Nephron (organoid): ENCODE results near the gene ENTR1.

ENCODE experiments used
- H3K27ac Mint-ChIP-seq, 3 experiments: 2 replicates each; pipeline ENCODE4 v1.8.0; 2020; ENCODE audit warnings: mixed read lengths in 3 of 3, mild to moderate bottlenecking in 2 of 3, moderate library complexity in 1 of 3
- H3K27me3 Mint-ChIP-seq: 2 replicates; pipeline ENCODE4 v1.8.0; 2021; ENCODE audit warnings: low read depth, mild to moderate bottlenecking, moderate library complexity, mixed read lengths
- H3K36me3 Mint-ChIP-seq: 2 replicates; pipeline ENCODE4 v1.8.0; 2020; ENCODE audit warnings: low read depth, mixed read lengths
- H3K4me1 Mint-ChIP-seq: 2 replicates; pipeline ENCODE4 v1.8.0; 2020; ENCODE audit warnings: mixed read lengths
- H3K4me3 Mint-ChIP-seq, 3 experiments: 2 replicates each; pipeline ENCODE4 v1.8.0; 2020; ENCODE audit warnings: mild to moderate bottlenecking in 3 of 3, mixed read lengths in 3 of 3, moderate library complexity in 2 of 3
- H3K9me3 Mint-ChIP-seq: 2 replicates; pipeline ENCODE4 v1.8.0; 2020; ENCODE audit warnings: mixed read lengths
- TF ChIP-seq, protein P1 (sequence below), 3 experiments: fragments of 200-600 bp; sonication (generic); IDR thresholded peaks; one replicate each; pipeline ENCODE4 v1.5.0; 2021; ENCODE audit warnings: antibody characterized with exemption in 3 of 3; ENCODE audit not compliant: unreplicated experiment in 3 of 3

The ENTR1 gene

DNA sequence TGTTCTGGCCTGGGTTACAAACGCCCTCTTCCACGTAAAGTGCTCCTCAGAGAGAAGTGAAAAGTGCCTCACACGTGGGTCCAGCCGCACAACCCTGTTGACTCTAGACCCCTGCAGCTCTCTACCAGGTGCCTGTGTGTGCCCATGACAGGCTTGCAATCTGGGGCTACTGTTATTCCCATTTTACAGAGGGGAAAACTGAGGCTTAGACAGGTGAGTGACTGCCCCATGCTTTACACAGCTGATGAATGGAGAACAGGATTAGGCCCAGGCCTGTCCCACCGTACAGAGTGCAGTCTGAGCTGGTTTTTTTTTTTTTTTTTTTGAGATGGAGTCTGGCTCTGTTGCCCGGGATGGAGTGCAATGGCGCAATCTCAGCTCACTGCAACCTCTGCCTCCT, 35.4 kb upstream of the ENTR1 start:
- no peaks in the 10 kb centered on the region for H3K4me1 Mint-ChIP-seq
- no peak overlapping the region for H3K27ac Mint-ChIP-seq
- peaks cover 68% of the 10 kb centered on the region for H3K36me3 Mint-ChIP-seq
- TF ChIP-seq, protein P1, sequence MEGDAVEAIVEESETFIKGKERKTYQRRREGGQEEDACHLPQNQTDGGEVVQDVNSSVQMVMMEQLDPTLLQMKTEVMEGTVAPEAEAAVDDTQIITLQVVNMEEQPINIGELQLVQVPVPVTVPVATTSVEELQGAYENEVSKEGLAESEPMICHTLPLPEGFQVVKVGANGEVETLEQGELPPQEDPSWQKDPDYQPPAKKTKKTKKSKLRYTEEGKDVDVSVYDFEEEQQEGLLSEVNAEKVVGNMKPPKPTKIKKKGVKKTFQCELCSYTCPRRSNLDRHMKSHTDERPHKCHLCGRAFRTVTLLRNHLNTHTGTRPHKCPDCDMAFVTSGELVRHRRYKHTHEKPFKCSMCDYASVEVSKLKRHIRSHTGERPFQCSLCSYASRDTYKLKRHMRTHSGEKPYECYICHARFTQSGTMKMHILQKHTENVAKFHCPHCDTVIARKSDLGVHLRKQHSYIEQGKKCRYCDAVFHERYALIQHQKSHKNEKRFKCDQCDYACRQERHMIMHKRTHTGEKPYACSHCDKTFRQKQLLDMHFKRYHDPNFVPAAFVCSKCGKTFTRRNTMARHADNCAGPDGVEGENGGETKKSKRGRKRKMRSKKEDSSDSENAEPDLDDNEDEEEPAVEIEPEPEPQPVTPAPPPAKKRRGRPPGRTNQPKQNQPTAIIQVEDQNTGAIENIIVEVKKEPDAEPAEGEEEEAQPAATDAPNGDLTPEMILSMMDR (IDR thresholded peaks at IDR 0.05; ENCODE audit: unreplicated experiment in 3 of 3) = no peak
- no peaks in the 10 kb centered on the region for H3K9me3 Mint-ChIP-seq
- H3K4me3 Mint-ChIP-seq = no peak overlapping the region
- H3K27me3 Mint-ChIP-seq = no peaks in the 10 kb centered on the region

DNA sequence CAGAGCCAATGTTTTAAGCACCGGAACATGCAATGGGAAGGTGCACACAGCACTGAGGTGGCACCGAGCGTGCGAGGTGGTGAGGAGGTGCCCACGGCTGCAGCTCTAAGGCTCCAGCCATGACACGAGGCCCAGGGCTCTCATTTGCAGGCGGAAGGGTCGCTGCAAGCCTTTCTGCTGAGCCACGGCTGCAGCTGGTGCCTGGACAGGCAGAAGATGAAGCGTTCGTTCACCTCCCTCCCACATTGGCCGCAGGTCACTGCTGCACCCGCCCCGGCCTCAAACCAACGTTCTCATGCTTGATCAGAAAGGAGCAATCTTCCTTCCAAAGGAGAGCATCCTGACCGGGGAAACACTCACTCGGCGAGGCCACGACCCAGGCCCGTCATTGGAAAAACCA, 33.7 kb upstream of the ENTR1 start:
- Mint-ChIP-seq H3K27ac (no peak overlapping the region), H3K36me3 (peaks cover 61% of the 10 kb centered on the region), H3K27me3 (no peaks in the 10 kb centered on the region), H3K4me3 (no peak overlapping the region), H3K4me1 (no peaks in the 10 kb centered on the region), H3K9me3 (no peaks in the 10 kb centered on the region)
- TF ChIP-seq, protein P1 (IDR thresholded peaks at IDR 0.05; ENCODE audit: unreplicated experiment in 3 of 3) = no peak

DNA sequence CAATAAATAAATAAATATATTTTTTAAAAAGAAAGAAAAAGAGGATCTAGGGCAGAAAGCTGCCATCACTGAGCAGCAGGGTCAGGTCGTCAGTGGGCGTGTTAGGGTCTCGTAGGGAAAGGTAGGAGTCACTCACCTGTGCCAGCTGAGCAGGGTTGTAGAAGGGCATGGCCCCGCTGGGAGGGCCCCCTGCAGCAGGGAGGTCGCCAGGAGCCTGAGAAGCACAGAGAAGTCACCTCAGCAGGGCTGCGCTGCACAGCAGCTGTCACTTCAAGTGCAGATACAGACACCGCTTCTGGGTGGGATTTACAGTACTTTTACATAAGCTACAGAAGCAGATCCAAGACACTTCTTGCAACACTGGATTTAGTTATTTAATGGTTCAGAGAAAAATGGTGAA, 33.3 kb upstream of the ENTR1 start:
- Mint-ChIP-seq H3K9me3 (no peaks in the 10 kb centered on the region), H3K4me1 (no peaks in the 10 kb centered on the region), H3K4me3 (no peak overlapping the region), H3K36me3 (peaks cover 59% of the 10 kb centered on the region), H3K27ac (no peak overlapping the region), H3K27me3 (no peaks in the 10 kb centered on the region)
- TF ChIP-seq, protein P1 (IDR thresholded peaks at IDR 0.05; ENCODE audit: unreplicated experiment in 3 of 3) = no peak

DNA sequence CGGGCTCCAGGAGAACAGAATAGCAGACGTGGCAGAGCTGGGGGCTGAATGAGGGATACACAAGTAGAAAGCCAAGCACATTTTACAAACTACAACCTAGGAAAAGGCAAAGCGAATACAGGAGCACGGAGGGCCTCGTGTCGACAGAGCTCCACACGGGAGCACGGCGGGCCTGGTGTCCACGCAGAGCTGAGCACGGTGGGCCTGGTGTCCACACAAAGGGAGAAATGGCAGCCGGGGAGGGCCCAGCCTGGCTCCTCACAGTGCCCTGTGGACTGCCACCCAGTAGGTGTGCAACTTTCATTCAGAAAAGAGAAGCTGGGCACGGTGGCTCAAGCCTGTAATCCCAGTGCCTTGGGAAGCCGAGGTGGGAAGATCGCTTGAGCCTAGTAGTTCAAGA, 32.7 kb upstream of the ENTR1 start:
- Mint-ChIP-seq H3K9me3 (no peaks in the 10 kb centered on the region), H3K27me3 (no peaks in the 10 kb centered on the region), H3K27ac (no peak overlapping the region), H3K4me1 (peaks cover 4% of the 10 kb centered on the region), H3K36me3 (peaks cover 53% of the 10 kb centered on the region), H3K4me3 (no peak overlapping the region)
- TF ChIP-seq, protein P1 (IDR thresholded peaks at IDR 0.05; ENCODE audit: unreplicated experiment in 3 of 3) = no peak

DNA sequence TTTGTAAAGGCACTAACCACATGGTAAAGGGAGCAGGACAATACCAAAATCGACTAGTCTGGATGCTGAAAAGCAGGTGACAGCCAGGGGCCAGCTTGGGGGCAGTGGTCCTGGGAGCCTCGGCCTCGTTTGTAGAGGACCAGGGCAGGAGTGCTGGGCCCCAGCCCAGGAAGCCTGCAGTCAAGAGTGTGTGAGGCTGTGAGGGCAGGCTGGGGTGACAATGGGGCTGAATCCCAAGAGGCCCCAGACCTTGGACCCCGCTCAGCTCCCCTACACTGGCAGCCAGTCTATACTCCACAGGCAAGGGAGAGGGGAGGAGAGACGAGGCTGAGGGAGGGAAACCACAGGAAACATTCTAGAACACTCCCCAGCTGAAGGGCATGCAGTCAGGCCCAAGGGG, 31.9 kb upstream of the ENTR1 start:
- Mint-ChIP-seq H3K9me3 (no peaks in the 10 kb centered on the region), H3K27ac (no peak overlapping the region), H3K27me3 (no peaks in the 10 kb centered on the region), H3K4me3 (no peak overlapping the region), H3K4me1 (peaks cover 8% of the 10 kb centered on the region), H3K36me3 (peaks cover 45% of the 10 kb centered on the region)
- TF ChIP-seq, protein P1 (IDR thresholded peaks at IDR 0.05; ENCODE audit: unreplicated experiment in 3 of 3) = no peak

DNA sequence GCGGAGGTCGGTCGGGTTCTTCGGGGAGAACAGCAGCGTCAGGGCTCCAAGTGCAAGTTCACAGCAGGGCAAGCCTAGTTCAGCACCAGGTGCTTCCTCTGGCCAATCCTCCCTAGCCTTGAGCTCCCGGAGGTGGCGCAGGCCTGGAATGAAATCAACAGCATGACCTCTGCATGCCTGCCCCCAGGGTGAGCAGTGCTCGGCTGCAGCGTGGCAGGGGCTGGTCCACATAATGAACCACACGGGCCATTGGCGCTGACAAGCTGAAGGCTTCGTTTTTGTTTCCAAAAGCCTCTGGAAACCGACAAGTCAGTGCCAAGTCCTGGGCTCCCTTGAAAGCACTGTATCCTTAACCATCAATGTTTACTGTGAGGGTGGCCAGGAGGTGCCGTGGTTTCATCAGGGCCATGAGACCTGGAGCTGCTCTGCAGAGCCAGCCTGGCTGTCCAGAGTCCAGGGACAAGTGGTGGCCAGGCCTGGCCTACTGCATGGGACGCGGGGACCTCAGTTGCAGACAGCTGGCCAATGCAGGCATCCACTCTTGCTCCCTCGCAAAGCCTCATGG, 31.3 kb upstream of the ENTR1 start:
- TF ChIP-seq, protein P1 (IDR thresholded peaks at IDR 0.05; ENCODE audit: unreplicated experiment in 3 of 3) = no peak
- peaks cover 14% of the 10 kb centered on the region for H3K4me1 Mint-ChIP-seq

More for the DNA sequence above, 31.3 kb upstream of the ENTR1 start:
- no peaks in the 10 kb centered on the region for H3K9me3 Mint-ChIP-seq
- H3K27me3 Mint-ChIP-seq = no peaks in the 10 kb centered on the region
- H3K27ac Mint-ChIP-seq = no peak overlapping the region
- H3K36me3 Mint-ChIP-seq = peaks cover 41% of the 10 kb centered on the region
- peak overlapping the region in 2 of 3 experiments; percentile 41 to 75 for H3K4me3 Mint-ChIP-seq
